ENCODE results near the gene L3MBTL4. TPM values are rescaled to one million over a fixed set of nuclear protein-coding genes. Genes with fewer than 3 reads are reported as not detected.

The L3MBTL4 gene
- total RNA-seq, 3 donors from 2014 or later: 7.8 to 23.0 (median 19.7) TPM

DNA sequence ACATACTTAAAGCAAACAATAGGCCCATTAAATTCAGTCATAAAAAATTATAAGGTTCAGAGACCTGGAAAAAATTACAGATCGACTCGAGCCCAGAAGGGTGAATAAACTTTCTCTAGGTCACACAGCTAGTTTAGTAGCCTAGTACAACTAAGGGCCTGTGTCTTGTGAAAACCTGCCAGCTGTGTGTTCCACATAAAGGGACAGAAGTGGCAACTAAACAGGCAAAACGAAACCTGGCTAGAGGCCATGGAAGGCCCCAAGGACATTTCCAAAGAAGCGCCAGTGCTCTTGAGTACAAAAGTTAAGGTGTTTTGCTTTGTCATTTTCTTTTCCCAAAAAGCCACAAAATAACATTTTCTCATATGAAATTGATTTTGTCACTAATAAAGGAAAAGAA lies 164.9 kb downstream of the L3MBTL4 start:
- Histone ChIP-seq H3K9me3 (peaks cover 0 to 3% of the 10 kb centered on the region in 2 donors), H3K4me1 (no peaks in the 10 kb centered on the region), H3K36me3 (no peaks in the 10 kb centered on the region), H3K4me3 (no peak overlapping the region), H3K27me3 (no peaks in the 10 kb centered on the region), H3K27ac (no peak overlapping the region)
- TF ChIP-seq POLR2A (IDR thresholded peaks at IDR 0.05) (no peak), POLR2AphosphoS5 (IDR thresholded peaks at IDR 0.05) (no peak)
- TF ChIP-seq, protein P1, sequence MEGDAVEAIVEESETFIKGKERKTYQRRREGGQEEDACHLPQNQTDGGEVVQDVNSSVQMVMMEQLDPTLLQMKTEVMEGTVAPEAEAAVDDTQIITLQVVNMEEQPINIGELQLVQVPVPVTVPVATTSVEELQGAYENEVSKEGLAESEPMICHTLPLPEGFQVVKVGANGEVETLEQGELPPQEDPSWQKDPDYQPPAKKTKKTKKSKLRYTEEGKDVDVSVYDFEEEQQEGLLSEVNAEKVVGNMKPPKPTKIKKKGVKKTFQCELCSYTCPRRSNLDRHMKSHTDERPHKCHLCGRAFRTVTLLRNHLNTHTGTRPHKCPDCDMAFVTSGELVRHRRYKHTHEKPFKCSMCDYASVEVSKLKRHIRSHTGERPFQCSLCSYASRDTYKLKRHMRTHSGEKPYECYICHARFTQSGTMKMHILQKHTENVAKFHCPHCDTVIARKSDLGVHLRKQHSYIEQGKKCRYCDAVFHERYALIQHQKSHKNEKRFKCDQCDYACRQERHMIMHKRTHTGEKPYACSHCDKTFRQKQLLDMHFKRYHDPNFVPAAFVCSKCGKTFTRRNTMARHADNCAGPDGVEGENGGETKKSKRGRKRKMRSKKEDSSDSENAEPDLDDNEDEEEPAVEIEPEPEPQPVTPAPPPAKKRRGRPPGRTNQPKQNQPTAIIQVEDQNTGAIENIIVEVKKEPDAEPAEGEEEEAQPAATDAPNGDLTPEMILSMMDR (IDR thresholded peaks at IDR 0.05): no peak
- intact Hi-C loops (cut with DNase I; ENCODE audit: low total_unique reads): loop anchor here (5.0 kb wide), 1 partner anchor 97 kb away; no protein-coding TSS in a partner anchor
- no peak for DNase-seq (ENCODE audit: low spot score in 2 of 2)

DNA sequence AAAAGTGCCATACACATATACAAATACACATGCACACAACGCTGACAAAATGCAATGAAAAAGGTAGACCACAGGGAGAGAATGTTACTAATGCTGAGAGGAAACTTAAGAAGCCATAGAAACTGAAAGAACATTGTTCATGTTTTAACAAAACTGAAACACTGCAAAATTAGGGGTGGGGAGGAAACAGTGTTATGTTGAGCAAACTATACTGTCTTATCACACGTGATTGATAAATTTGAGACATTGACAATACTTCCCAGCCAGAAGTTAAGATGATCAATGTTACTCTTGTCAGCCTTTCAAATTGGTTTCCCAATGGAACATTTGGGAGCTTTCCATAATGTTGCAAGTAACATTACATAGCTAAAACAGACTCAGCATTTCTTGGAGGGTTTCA lies 165.5 kb downstream of the L3MBTL4 start:
- no peak for TF ChIP-seq POLR2A (IDR thresholded peaks at IDR 0.05)
- TF ChIP-seq, protein P1 (IDR thresholded peaks at IDR 0.05): no peak
- no peak for TF ChIP-seq POLR2AphosphoS5 (IDR thresholded peaks at IDR 0.05)
- Histone ChIP-seq H3K27me3 (no peaks in the 10 kb centered on the region), H3K4me3 (no peak overlapping the region), H3K9me3 (peaks cover 0 to 3% of the 10 kb centered on the region in 2 donors), H3K36me3 (no peaks in the 10 kb centered on the region), H3K27ac (no peak overlapping the region), H3K4me1 (no peaks in the 10 kb centered on the region)
- intact Hi-C loops (cut with DNase I; ENCODE audit: low total_unique reads): no loop called here
- no peak for DNase-seq (ENCODE audit: low spot score in 2 of 2)

DNA sequence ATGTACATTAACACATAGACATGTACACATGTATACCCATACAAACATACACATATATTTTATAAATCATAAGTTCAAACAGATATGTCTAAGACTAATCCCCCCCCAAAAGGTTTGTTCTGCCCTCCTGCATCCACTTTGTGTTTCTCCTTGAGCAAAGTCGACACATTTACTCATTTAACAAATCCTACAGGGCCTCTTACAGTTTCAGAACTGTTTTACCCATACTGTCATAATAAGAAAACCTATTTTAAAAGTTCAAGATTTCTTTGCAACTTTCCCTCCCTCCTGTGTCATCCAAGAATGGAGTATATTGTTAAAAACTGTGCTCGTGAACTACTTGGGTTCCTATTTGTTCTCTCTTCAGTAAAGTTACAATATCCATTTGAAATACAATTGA lies 166.7 kb downstream of the L3MBTL4 start:
- H3K4me3 ChIP-seq: no peak overlapping the region
- no peaks in the 10 kb centered on the region for H3K4me1 ChIP-seq
- TF ChIP-seq POLR2A (IDR thresholded peaks at IDR 0.05) (no peak), POLR2AphosphoS5 (IDR thresholded peaks at IDR 0.05) (no peak)
- TF ChIP-seq, protein P1 (IDR thresholded peaks at IDR 0.05): no peak
- intact Hi-C loops (cut with DNase I; ENCODE audit: low total_unique reads): no loop called here
- no peak overlapping the region for H3K27ac ChIP-seq
- H3K9me3 ChIP-seq: peaks cover 0 to 3% of the 10 kb centered on the region in 2 donors
- no peaks in the 10 kb centered on the region for H3K27me3 ChIP-seq
- H3K36me3 ChIP-seq: no peaks in the 10 kb centered on the region
- DNase-seq (ENCODE audit: low spot score in 2 of 2): no peak

DNA sequence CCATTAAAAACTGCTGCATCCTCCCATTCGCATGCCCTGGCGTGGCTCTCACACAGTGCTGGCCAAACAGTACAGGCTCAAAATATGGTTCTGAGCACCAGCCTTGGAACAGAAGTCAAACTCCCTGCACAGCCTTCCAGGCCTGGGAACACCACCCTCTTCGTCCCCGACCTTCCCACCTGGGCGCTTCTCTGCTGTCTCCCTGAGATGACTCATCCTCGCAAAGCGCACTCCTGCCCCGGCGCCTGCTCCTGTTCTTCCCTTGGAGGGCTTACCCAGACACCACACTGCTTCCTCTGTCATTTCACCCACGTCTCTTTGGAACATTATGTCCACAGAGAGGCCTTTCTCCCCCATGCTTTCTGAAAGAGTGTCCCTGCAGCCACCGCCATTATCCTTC lies 172.7 kb downstream of the L3MBTL4 start:
- TF ChIP-seq, protein P1 (IDR thresholded peaks at IDR 0.05): no peak
- TF ChIP-seq POLR2A (IDR thresholded peaks at IDR 0.05) (no peak), POLR2AphosphoS5 (IDR thresholded peaks at IDR 0.05) (no peak)
- intact Hi-C loops (cut with DNase I; ENCODE audit: low total_unique reads): no loop called here
- no peak for DNase-seq (ENCODE audit: low spot score in 2 of 2)
- Histone ChIP-seq H3K9me3 (no peaks in the 10 kb centered on the region), H3K27ac (no peak overlapping the region), H3K4me1 (no peaks in the 10 kb centered on the region), H3K4me3 (no peak overlapping the region), H3K27me3 (no peaks in the 10 kb centered on the region), H3K36me3 (no peaks in the 10 kb centered on the region)

DNA sequence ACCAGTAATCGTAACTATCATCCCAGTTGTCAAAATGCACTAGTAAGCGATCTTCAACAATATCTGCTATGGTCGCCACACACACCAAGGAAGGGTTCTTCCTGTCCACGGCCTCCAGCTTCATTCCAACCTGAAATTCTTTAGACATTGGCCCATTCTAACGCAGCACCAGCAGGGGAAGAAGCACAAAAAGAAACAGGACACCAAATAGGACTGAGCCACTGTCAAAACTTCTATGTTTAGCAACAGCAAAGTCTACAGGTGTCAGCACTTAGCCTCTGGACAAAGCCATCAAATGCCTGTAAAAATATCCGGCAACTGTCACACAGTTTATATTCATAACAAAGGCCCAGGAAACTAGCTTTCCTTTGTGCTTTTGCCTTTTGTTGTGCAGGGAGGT lies 175.0 kb downstream of the L3MBTL4 start:
- no peaks in the 10 kb centered on the region for H3K9me3 ChIP-seq
- intact Hi-C loops (cut with DNase I; ENCODE audit: low total_unique reads): no loop called here
- H3K4me1 ChIP-seq: no peaks in the 10 kb centered on the region
- H3K27ac ChIP-seq: no peak overlapping the region
- no peak overlapping the region for H3K4me3 ChIP-seq
- H3K36me3 ChIP-seq: no peaks in the 10 kb centered on the region
- H3K27me3 ChIP-seq: no peaks in the 10 kb centered on the region
- TF ChIP-seq, protein P1 (IDR thresholded peaks at IDR 0.05): no peak
- TF ChIP-seq POLR2A (IDR thresholded peaks at IDR 0.05) (no peak), POLR2AphosphoS5 (IDR thresholded peaks at IDR 0.05) (no peak)
- no peak for DNase-seq (ENCODE audit: low spot score in 2 of 2)
